ENCODE measurements around the gene SSR1.

SSR1 gene

GRCh38 chr6:7300926-7301325, 12.1 kb downstream of the SSR1 start:
- in situ Hi-C loops (cut with HindIII; ENCODE audit: low pct_ligation_motif_present, low sequenced_read_pairs): no loop called here
- DNase-seq: no peak
- no peaks in the 10 kb centered on the region for H3K27me3 ChIP-seq (replicated peaks)

DNA sequence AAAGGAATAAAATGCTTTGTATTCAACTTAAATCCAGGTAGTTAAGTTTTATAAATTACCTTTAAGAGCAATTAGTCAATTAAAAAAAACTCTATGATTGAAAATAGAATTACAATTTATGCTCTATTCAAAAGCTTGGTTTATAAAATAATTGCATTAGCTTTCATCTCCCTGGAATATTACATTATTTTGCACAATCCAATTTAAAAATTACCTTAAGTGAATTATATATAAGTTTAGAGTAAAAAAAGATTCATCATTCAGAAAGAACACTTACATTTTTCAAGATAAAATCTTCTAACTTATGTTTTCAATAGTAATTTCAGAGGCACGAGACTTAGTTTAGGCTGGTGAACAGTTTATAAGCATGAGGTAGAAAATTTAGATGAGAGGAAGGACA, 14.9 kb downstream of the SSR1 start:
- Histone ChIP-seq H3K27me3 (replicated peaks) (no peaks in the 10 kb centered on the region), H3K4me3 (ENCODE audit: low read depth, low read length) (no peak overlapping the region), H3K27ac (no peak overlapping the region), H3K36me3 (replicated peaks) (peaks cover 61% of the 10 kb centered on the region)
- DNase-seq: no peak
- in situ Hi-C loops (cut with HindIII; ENCODE audit: low pct_ligation_motif_present, low sequenced_read_pairs): loop anchor here (25.0 kb wide), 1 partner anchor 314 kb away; no protein-coding TSS in a partner anchor
- no peak for TF ChIP-seq CTCF (IDR thresholded peaks at IDR 0.05; ENCODE audit: low read depth, low read length, missing control alignments)

More at GRCh38 chr6:7300926-7301325, 12.1 kb downstream of the SSR1 start:
- peaks cover 76% of the 10 kb centered on the region for H3K36me3 ChIP-seq (replicated peaks)
- TF ChIP-seq CTCF (IDR thresholded peaks at IDR 0.05; ENCODE audit: low read depth, low read length, missing control alignments): no peak
- no peak overlapping the region for H3K4me3 ChIP-seq (ENCODE audit: low read depth, low read length)
- no peak overlapping the region for H3K27ac ChIP-seq

- H3K27ac ChIP-seq: no peak overlapping the region
- peaks cover 61% of the 10 kb centered on the region for H3K36me3 ChIP-seq (replicated peaks)
- H3K27me3 ChIP-seq (replicated peaks): no peaks in the 10 kb centered on the region
- in situ Hi-C loops (cut with HindIII; ENCODE audit: low pct_ligation_motif_present, low sequenced_read_pairs): loop anchor here (25.0 kb wide), 1 partner anchor 316 kb away; no protein-coding TSS in a partner anchor
- H3K4me3 ChIP-seq (ENCODE audit: low read depth, low read length): no peak overlapping the region
- TF ChIP-seq CTCF (IDR thresholded peaks at IDR 0.05; ENCODE audit: low read depth, low read length, missing control alignments): no peak
- DNase-seq: no peak
Observed at GRCh38 chr6:7296602-7297001, 16.4 kb downstream of the SSR1 start.

GRCh38 chr6:7295916-7296315, 17.1 kb downstream of the SSR1 start:
- no peak for TF ChIP-seq CTCF (IDR thresholded peaks at IDR 0.05; ENCODE audit: low read depth, low read length, missing control alignments)
- in situ Hi-C loops (cut with HindIII; ENCODE audit: low pct_ligation_motif_present, low sequenced_read_pairs): loop anchor here (25.0 kb wide), 1 partner anchor 316 kb away; no protein-coding TSS in a partner anchor
- H3K27me3 ChIP-seq (replicated peaks): no peaks in the 10 kb centered on the region
- no peak for DNase-seq
- no peak overlapping the region for H3K27ac ChIP-seq
- H3K36me3 ChIP-seq (replicated peaks): peaks cover 58% of the 10 kb centered on the region
- H3K4me3 ChIP-seq (ENCODE audit: low read depth, low read length): no peak overlapping the region

GRCh38 chr6:7292596-7293255, 20.3 kb downstream of the SSR1 start:
- H3K27me3 ChIP-seq (replicated peaks): no peaks in the 10 kb centered on the region
- in situ Hi-C loops (cut with HindIII; ENCODE audit: low pct_ligation_motif_present, low sequenced_read_pairs): loop anchor here (25.0 kb wide), 1 partner anchor 320 kb away; no protein-coding TSS in a partner anchor
- no peak overlapping the region for H3K4me3 ChIP-seq (ENCODE audit: low read depth, low read length)
- H3K36me3 ChIP-seq (replicated peaks): peaks cover 62% of the 10 kb centered on the region
- DNase-seq: no peak
- H3K27ac ChIP-seq: no peak overlapping the region
- no peak for TF ChIP-seq CTCF (IDR thresholded peaks at IDR 0.05; ENCODE audit: low read depth, low read length, missing control alignments)
